Measurements from ENCODE around the gene HOXA11.

DNA sequence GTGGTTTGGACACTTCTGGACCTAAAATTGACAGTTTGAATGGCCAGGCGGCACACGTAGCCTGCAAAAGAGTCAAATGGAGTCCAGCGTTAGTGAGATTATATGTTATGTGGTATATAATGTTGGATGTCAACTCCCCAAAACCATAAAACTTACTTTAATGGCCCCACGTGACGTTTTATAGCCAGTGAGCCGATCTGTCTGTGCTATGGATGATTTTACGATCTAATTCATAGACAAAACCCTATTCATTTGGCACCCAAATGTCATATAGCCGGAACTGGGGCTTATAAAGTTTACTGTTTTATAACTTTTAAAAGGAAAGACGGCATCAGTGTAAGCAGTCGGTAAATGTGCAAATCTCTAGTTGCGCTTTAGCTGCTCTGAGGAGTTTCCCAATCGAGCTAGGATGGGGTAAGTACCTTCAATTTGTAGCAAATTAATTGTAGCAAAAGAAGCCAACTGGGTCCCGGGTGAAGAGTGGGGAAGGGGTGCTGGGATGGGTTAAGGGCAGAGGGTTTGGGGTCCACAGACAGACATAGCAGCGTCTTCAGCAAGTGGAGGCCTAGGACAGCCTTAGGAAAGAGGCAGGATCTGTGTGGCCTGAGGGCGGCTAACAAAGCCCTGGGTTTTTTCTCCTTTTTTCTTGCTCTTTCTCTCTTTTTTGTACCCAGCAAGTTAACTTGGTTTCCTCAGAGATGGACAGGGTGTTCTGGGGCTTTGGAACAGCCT is 44.7 kb downstream of the HOXA11 start:
- TF ChIP-seq, protein P1, sequence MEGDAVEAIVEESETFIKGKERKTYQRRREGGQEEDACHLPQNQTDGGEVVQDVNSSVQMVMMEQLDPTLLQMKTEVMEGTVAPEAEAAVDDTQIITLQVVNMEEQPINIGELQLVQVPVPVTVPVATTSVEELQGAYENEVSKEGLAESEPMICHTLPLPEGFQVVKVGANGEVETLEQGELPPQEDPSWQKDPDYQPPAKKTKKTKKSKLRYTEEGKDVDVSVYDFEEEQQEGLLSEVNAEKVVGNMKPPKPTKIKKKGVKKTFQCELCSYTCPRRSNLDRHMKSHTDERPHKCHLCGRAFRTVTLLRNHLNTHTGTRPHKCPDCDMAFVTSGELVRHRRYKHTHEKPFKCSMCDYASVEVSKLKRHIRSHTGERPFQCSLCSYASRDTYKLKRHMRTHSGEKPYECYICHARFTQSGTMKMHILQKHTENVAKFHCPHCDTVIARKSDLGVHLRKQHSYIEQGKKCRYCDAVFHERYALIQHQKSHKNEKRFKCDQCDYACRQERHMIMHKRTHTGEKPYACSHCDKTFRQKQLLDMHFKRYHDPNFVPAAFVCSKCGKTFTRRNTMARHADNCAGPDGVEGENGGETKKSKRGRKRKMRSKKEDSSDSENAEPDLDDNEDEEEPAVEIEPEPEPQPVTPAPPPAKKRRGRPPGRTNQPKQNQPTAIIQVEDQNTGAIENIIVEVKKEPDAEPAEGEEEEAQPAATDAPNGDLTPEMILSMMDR (IDR thresholded peaks at IDR 0.05): no peak
- TF ChIP-seq POLR2A (IDR thresholded peaks at IDR 0.05): no peak

All from adrenal gland (tissue), 5 donors.